Nephron progenitor cell (in vitro differentiated cells): ENCODE results near the gene RPL18.

ENCODE experiments used
- DNase-seq: peaks from one replicate; pipeline ENCODE4 v3.0.0; 2021
- H3K27ac Mint-ChIP-seq: 2 replicates; pipeline ENCODE4 v1.8.0; 2021; ENCODE audit warnings: mild to moderate bottlenecking, moderate library complexity, mixed read lengths
- H3K27me3 Mint-ChIP-seq: 2 replicates; pipeline ENCODE4 v1.8.0; 2021; ENCODE audit warnings: mild to moderate bottlenecking, low read depth, mixed read lengths; ENCODE audit not compliant: poor library complexity
- H3K36me3 Mint-ChIP-seq: 2 replicates; pipeline ENCODE4 v1.8.0; 2021; ENCODE audit warnings: low read depth, mixed read lengths
- H3K4me1 Mint-ChIP-seq: 2 replicates; pipeline ENCODE4 v1.8.0; 2021; ENCODE audit warnings: mixed read lengths
- H3K4me3 Mint-ChIP-seq: 2 replicates; pipeline ENCODE4 v1.8.0; 2021; ENCODE audit warnings: mild to moderate bottlenecking, moderate library complexity, mixed read lengths
- H3K9me3 Mint-ChIP-seq: 2 replicates; pipeline ENCODE4 v1.8.0; 2021; ENCODE audit warnings: mild to moderate bottlenecking, moderate library complexity, mixed read lengths
- TF ChIP-seq, protein P1 (sequence below): fragments of 200-600 bp; sonication (generic); IDR thresholded peaks from 2 replicates; pipeline ENCODE4 v1.5.0; 2021; ENCODE audit warnings: antibody characterized with exemption

RPL18 gene

DNA sequence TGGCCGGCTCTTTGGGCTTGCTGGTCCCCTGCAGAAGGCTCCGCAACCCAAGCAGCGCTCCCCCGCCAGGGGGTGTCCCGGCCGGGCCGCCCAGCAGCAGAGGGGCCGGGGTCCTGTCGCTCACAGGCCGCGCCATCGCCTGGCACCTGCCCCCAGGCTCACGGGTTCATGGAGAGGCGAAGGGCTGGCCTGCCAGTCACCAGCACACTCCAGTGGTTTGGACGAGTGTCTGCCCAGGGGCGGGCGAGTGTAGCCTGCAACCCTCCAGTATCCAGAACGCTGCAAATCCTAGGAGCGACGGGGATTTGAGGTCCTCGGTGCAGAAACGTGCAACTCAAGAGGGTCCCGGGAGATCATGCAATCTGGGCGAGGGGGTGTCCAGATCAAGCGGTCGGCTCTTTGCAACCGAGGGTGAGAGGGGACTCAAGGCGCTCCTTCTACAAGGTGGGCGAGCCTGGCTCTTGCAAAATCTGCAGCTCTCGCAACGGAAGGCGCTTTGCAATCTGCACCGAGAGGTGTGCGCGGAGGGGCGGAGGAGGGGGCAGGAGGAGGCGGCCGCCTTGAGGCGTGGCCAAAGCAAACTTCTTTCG lies 18.0 kb upstream of the RPL18 start, which contains the start of gene DBP:
DBP (minus strand) TSS at position 521 of the 590 bp plus-strand sequence; CDS start at position 136, 385 bp downstream.
- H3K9me3 Mint-ChIP-seq = no peaks in the 10 kb centered on the region
- peak within 1 kb of the TSS; percentile 97 for H3K27ac Mint-ChIP-seq
- peaks cover 12% of the 10 kb centered on the region for H3K36me3 Mint-ChIP-seq
- H3K27me3 Mint-ChIP-seq = peaks cover 6% of the 10 kb centered on the region
- peaks cover 61% of the 10 kb centered on the region for H3K4me1 Mint-ChIP-seq
- DNase-seq = peak; percentile 56
- H3K4me3 Mint-ChIP-seq = peak within 1 kb of the TSS; percentile 92
- TF ChIP-seq, protein P1, sequence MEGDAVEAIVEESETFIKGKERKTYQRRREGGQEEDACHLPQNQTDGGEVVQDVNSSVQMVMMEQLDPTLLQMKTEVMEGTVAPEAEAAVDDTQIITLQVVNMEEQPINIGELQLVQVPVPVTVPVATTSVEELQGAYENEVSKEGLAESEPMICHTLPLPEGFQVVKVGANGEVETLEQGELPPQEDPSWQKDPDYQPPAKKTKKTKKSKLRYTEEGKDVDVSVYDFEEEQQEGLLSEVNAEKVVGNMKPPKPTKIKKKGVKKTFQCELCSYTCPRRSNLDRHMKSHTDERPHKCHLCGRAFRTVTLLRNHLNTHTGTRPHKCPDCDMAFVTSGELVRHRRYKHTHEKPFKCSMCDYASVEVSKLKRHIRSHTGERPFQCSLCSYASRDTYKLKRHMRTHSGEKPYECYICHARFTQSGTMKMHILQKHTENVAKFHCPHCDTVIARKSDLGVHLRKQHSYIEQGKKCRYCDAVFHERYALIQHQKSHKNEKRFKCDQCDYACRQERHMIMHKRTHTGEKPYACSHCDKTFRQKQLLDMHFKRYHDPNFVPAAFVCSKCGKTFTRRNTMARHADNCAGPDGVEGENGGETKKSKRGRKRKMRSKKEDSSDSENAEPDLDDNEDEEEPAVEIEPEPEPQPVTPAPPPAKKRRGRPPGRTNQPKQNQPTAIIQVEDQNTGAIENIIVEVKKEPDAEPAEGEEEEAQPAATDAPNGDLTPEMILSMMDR = no peak

DNA sequence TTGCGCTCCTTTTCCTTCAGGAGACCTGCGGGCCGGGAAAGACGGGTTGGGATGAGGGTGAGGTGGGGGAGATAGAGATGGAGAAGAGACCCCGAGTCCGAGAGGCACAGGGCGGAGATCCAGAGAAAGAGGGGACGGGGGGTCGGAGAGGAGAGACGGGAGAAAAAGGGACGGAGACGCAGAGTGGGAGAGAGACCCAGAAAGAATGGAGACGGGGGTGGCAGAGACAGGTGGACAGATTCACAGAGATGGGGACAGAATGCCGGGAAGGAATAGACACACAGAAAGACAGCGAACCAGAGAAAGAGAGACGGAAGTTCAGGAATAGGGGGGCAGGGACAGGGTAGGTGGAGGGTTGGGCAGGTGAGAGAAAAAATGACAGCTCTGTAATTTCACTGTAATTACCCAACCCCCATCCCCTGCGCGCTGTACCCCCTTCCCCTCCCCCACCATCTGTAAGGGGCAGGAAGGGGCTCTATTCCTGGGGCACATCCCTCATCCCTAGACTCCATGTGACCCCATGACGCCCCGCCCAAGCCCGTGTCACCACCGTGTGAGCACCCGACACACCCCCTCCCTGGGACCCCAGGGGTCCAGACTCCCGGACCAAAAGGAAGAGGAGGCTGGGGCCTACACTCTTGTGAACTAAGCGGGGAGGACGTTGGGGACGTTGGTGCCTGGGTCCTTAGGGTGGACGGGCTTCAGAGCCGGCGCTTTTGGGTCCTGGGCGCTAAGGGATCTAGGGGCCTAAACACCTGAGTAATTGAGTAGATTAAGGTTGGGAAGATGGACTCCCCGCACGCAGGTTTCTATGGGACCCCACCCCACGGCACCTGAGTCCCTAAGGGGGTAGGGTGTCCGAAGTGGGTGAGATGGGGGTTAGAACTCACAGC lies 17.2 kb upstream of the RPL18 start:
- no peaks in the 10 kb centered on the region for H3K9me3 Mint-ChIP-seq
- H3K27me3 Mint-ChIP-seq = peaks cover 4% of the 10 kb centered on the region
- H3K36me3 Mint-ChIP-seq = peaks cover 12% of the 10 kb centered on the region
- H3K4me3 Mint-ChIP-seq = peak overlapping the region; percentile 92
- H3K4me1 Mint-ChIP-seq = peaks cover 69% of the 10 kb centered on the region
- no peak overlapping the region for H3K27ac Mint-ChIP-seq
- TF ChIP-seq, protein P1 = no peak
- DNase-seq = no peak

DNA sequence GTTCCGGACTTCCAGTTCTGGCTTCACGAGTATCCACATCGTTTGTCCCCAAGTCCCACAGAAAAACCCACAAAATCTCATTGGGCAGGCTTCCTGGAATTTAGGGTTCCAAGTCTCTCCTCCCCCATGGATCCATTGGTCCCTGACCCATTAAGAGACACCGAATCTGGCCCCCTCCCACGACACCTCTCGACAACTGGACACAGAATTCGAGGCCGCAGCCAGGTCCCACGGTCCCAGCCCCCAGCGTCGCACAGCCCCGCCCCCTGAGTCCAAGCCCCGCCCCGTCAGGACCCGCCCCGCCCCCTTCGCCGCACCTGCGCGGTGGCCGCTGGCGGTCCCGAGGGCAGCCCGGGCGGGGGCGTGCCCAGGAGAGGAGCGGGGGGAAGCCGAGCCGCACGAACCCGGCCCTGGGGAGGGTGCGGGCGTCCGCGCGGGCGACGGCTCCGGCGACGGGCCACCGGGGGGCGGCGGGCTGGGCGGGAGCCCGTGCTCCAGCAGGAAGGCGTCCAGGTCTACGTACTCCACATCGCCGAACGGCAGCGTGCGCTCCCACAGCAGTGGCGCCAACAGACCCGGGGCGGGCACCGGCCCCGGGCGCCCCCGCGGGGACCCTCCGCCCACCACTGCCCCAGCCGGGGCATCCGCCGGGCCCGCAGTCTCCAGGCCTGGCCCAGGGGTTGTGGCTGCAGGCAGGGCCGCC lies 16.4 kb upstream of the RPL18 start:
- TF ChIP-seq, protein P1 = no peak
- no peak overlapping the region for H3K27ac Mint-ChIP-seq
- DNase-seq = peak; percentile 80
- peak overlapping the region; percentile 92 for H3K4me3 Mint-ChIP-seq
- no peaks in the 10 kb centered on the region for H3K27me3 Mint-ChIP-seq
- no peaks in the 10 kb centered on the region for H3K9me3 Mint-ChIP-seq
- H3K36me3 Mint-ChIP-seq = peaks cover 12% of the 10 kb centered on the region
- H3K4me1 Mint-ChIP-seq = peaks cover 77% of the 10 kb centered on the region

DNA sequence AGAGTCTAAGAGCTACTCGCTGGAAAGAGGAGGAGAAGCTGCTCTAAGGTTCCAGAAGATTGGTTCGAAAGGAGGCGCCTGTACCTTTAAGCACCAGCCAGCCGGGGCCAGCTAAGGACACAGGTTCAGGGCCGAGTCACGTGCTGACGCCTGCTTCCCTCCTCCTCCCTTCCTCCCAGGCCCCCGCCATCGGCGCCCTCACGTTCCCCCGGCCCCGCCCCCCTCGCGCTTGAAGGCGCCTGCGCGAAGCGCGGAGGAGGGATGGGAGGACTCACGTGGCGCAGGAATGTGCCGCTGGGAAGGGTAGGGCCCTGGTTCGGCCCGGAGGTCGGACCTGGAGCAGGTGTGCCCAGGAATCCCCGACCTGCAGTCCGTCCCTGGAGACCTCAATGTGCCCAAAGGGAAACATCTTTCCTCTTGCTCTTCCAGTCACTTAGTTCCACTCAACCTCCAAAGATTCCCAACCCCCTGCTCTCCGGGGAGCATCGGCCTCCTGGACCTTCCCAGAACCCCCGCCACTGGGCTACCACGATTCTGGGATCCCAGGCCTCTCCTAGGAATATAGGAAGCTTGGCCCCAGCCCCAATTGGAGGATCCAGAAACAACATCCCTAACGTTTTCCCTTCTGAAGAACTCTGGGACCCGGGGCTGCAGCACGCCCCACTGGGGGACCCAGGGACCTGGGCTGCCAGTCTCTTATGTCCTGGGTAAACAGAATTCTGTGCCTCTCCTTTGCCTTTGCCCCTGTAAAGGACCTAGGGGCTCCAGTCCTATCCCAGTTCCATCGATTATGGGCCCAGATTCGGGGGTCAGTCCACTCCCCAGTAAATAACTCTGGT lies 15.7 kb upstream of the RPL18 start:
- H3K4me3 Mint-ChIP-seq = peak overlapping the region; percentile 76
- DNase-seq = peak; percentile 92

DNA sequence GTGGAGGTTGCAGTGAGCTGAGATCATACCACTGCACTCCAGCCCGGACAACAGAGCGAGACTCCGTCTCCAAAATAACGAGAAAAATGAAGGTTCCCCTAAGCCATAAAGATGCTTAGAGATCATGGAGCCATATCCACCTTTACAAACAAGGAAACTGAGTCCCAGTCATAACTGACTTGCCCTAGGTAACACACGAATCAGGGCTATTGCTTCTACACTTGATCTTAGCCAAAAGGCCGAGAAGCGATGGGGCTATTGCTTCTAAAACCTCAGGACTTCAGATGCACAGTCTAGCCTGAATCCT lies 15.0 kb upstream of the RPL18 start:
- Mint-ChIP-seq H3K9me3 (no peaks in the 10 kb centered on the region), H3K4me1 (peaks cover 73% of the 10 kb centered on the region), H3K4me3 (peak overlapping the region; percentile 76), H3K36me3 (peaks cover 8% of the 10 kb centered on the region), H3K27me3 (no peaks in the 10 kb centered on the region), H3K27ac (peak overlapping the region; percentile 88)
- DNase-seq = no peak
- TF ChIP-seq, protein P1 = no peak

More for the DNA sequence above, 15.7 kb upstream of the RPL18 start:
- H3K36me3 Mint-ChIP-seq = peaks cover 12% of the 10 kb centered on the region
- peaks cover 78% of the 10 kb centered on the region for H3K4me1 Mint-ChIP-seq
- H3K27ac Mint-ChIP-seq = peak overlapping the region; percentile 89
- TF ChIP-seq, protein P1 = no peak
- H3K9me3 Mint-ChIP-seq = no peaks in the 10 kb centered on the region
- no peaks in the 10 kb centered on the region for H3K27me3 Mint-ChIP-seq
